Activated CD8-positive, alpha-beta memory T cell treated with anti-CD3 and anti-CD28 coated beads, Interleukin-2, amount 50 U/mL, for 1 hour (primary cell): Measurements from ENCODE around the gene KAZN.

Experiments used
- DNase-seq: peaks from one replicate; pipeline ENCODE4 v3.0.0-alpha.2; 2020; ENCODE audit errors: extremely low read depth

Gene KAZN

DNA sequence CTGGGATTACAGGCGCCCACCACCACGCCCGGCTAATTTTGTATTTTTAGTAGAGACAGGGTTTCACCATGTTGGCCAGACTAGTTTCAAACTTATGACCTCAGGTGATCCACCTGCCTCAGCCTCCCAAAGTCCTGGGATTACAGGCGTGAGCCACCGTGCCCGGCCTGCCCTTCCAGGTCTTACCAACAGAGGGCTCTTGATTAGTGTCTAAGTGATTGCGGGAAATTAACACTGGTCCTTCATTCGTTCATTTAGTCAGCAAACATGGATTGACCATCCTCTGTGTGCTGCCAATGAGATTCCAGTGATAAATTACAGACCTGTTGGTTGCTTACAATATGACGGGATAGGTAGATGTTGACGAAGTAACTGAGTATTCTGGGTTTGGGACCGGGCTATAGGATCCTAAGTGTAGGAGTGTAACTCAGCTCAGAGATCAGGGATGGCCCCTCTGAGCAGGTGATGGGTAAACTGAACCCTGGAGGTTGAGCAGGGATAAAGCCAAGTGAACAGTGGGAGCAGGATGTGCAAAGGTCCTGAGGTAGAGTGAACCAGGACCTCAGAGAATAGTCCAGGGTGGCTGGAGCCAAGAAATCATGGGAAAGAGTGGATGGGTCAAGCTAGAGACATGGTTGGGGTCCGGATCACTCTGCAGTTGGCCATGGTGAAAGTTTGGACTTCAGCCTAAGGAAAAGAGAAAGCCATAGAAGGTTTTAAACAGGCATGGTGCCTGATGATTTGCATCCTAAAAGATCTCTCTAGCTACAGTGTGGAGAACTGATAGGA, 171.2 kb downstream of the KAZN start:
- no peak for DNase-seq

DNA sequence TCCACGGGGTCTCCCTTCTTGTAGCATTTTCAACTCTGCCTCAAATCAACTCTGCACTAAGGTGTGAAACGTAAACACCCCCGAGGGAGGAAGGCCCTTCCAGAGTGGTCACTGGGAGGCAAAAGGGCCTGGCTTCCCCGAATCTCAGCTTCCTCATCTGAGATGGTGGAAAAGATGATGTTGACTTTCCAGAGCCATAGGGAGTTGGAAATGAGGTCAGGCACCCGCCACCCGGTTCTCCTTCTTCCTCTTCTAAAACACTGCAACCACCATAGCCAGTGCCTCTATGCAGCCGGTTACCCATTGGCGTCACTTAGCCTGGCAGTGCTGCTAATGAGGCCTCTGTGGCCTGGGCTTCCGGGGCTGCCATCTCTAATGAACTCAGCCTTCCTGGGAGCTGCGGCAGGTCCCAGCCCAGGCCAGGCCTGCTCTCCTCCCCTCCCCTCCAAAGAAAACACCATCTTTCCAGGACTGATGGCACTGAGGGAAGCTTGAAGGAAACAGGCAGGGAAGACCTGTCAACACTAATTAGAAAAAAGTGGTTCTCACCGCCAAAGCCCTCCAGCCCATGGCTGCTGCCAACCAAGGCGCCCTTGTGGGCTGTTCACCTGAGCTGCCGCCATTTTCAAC, 175.0 kb downstream of the KAZN start:
- DNase-seq = no peak

DNA sequence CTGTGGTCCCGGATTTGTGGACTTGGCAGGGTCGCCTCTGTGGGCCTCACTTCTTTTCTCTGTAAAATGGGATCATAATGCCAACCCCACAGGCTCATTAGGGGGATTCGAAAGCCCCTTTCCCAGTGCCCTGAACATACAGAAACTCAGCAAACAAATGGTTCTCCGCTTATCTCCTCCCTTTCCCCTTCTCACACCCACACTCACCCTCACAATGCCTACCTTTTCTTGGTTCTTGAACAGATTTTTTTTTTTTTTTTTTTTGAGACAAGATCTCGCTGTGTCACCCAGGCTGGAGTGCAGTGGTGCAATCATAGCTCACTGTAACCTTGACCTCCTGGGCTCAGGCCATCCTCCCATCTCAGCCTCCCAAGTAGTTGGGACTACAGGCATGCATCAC, 175.7 kb downstream of the KAZN start:
- no peak for DNase-seq

DNA sequence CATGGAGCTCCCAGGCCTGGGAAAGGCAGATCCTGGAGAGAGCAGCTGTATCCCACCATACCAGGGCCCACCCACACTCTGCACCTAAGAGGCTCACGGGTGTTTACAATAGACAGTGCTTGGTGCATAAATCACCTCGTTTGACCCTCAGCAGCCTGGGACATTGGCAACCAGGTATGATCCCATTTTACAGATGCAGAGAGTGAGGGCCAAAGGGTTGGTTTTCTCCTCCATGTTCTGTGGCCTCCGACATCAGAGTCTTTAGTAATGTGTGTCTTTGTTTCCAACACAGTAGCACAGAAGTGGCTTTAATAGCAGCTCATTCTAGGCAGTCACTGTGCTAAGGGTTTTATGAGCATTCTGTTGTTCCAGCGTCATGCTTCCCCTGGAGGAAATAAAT, 176.5 kb downstream of the KAZN start:
- no peak for DNase-seq

DNA sequence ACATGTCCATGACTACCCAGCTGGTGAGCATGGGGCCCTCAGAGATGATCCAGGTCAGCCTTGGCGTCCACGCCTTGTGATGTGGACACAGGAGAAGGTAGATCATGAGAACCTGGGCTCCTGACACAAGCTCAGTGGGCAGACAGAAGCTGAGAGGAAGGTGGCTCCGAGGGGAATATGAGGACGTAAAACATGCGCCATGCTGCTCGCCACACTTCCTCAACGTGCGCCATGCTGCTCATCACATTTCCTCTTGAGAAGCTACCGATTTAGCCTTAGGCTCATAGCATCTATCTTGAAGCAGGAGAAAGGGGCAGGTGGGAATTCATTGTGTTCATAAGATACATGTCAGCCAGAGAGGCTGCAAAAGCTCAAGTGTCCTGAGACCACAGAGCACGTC, 176.9 kb downstream of the KAZN start:
- DNase-seq = no peak

DNA sequence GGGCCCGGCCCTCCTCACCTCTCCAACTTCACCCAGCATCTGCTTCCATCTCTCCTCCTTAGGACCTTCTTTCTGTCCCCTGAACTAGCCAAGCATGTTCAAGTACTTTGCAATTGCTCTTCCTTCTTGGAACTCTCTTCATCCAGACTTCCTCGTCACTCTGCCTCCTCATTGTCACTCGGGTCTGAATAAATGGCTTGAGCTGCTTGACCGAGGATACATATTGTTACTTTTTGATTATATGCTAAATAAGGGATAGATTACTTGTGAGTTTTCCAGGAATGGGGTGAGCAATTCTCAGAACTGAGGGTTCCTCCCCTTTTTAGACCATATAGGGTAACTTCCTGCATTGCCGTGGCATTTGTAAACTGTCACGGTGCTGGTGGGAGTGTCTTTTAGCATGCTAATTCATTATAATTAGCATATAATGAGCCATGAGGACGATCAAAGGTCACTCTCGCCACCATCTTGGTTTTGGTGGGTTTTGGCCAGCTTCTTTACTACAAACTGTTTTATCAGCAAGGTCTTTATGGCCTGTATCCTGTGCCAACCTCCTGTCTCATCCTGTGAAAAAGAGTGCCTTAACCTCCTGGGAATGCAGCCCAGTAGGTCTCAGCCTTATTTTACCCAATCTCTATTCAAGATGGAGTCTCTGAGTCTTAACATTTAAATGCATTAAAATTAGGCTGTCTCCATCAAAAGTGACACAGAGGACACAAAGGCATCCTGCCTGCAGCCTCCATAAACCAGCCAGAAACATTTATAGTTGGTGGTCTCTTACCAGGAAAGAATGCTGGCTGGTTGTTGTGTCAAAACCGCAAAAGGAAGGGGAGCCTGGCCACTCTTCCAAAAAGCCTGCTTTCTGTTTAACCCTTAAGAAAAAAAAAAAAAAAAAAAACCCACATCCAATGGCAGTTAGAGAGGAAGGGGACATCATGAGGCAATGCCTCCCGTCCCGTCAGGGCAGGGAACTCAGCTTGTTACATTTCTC, 179.3 kb downstream of the KAZN start:
- no peak for DNase-seq

DNA sequence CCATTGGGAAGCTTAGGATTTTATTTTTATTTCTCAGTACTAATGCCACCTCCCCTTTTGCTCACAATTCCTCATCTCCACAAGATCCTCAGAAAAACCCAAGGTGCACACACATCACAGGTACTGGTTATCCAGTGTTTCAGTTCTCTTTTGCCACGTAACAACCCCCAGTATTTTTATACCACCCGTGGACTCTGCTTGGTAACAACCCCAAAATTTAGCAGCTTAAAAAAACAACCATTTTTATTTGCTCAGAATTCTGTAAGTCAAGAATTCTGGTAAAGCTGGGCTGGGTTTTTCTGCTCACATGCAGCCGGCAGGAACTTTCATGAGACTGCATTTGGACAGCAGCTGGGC, 180.0 kb downstream of the KAZN start:
- DNase-seq = no peak

DNA sequence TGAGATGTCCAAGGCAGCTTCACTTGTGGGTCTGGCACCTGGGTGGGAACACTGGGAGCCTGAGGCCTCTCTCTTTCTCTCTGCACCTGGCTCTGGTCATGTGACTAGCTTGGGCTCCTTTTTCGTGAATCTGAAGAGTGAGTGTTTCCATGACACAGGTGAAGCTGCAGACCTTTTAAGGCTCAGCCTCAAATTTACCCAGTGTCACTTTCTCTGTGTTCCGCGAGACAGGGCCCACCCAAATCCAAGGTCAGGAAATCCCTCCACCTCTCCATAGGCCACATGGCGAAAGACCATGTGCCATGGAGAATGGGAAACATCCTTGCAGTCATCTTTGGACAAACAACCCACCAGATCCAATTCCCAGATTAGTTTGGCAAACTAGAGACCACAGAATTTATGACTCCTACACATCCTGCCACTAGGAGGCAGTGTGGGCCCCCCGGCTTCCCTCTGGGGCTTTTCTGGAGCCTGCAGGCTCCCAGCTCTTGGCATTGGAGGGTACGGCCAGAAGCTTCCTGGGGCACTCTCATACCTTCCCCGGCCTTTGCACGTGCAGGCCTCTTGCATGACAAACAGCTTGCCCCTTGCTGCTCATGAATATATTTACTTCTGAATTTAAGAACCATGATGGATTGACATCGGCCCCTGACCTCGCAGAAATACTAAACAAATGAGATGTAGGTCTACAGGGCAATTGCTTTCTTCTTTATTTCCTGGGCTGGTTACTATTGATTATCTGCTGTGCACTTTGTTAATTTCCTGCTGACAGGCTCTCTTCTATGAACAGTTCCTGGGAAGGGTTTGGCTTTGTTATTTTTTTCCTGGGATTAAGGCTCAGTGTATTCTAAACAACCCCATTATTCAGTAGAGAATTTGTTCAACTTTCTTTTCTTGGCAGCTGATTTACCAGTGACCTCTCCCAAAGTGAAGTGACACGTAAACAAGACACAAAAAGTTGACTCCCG, 180.7 kb downstream of the KAZN start:
- DNase-seq = no peak

DNA sequence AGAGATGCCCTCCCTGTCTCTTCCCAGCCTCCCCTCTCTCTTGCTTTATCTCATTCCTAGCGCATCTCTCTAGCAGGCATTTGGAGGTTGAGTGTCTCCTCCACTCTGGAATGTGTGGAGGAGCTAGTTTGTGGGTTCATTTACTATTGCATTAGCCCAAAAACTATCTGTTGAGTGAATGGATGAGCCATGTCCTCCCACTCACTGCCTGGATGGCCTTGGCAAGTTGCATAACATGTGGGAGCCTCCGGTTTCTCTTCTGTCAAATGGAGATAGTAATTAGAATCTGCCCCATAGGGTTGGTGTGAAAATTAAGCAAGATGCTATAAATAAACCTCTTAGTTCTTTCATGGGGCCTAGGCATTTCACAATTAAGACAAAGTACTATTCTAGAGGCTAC, 181.8 kb downstream of the KAZN start:
- DNase-seq = no peak

DNA sequence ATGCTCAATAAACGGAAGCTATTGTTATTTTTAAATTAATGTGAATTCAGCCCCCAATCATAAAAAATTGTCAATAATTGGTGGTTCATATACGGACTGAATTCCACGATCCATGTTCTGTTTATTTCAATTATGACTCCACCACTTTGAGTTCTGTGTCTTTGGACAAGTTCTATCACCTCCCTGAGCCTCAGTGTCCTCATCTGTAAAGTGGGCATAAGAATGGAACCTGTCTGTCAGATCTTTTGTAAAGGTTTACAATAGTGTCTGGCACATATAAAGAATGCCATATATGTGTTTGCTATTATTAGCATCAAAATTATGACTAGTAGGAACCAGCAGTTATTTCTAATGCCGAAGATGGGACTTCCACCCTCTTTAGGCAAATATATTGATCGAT, 183.3 kb downstream of the KAZN start:
- no peak for DNase-seq

DNA sequence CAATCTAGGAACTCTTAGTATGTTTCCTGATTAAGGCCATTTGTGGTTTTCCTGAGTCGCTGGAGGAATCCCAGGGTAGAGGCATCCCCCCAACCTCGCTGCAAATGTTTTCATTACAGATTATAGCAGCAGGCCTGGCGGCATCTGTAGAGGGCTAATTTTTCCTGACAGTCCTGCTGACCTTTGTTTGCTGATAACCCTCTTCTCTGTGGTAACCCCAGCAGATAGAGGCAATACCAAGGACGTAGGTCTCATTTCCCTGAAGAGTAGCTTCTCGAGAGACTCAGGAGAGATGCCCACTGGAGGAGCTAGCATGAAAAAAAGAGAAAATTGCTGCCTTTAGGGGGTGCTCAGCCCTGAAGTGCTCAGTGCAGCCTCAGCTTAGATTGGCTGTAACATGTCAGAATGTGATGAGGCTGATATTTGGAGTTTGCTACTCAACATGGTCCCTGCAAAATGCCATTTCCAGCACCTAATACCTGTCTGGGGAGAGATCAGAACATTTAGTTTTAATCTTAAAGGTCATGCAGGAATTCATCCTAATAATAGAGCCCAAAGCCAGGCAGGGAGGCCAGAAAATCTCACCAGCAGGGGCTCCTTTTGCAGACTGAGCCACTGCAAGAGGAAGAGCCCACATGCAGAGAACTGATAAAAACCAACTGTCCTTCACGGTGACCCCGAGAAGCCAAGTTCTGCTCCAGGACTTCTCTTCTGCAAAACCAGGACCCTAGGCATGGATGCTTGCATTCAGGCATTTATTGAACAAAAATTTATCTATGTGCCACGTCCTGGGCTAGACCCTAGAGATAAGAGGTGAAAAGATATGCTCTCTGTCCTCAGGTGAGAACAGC, 184.5 kb downstream of the KAZN start:
- DNase-seq = no peak

DNA sequence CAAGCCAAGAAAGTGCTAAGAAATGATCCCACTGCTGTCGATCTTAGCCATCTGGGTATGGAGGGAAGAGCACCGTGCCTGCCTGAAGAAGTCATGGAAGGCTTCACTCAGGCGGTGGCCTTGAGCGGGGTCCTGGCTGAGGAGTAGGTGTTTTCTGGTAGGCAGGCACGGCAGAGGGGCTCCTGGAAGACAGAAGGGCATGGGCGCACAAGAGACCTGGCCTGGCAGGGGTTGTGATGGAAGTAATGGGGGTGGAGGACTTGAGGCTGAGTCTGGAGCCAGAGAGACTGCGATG, 185.1 kb downstream of the KAZN start:
- DNase-seq = no peak

DNA sequence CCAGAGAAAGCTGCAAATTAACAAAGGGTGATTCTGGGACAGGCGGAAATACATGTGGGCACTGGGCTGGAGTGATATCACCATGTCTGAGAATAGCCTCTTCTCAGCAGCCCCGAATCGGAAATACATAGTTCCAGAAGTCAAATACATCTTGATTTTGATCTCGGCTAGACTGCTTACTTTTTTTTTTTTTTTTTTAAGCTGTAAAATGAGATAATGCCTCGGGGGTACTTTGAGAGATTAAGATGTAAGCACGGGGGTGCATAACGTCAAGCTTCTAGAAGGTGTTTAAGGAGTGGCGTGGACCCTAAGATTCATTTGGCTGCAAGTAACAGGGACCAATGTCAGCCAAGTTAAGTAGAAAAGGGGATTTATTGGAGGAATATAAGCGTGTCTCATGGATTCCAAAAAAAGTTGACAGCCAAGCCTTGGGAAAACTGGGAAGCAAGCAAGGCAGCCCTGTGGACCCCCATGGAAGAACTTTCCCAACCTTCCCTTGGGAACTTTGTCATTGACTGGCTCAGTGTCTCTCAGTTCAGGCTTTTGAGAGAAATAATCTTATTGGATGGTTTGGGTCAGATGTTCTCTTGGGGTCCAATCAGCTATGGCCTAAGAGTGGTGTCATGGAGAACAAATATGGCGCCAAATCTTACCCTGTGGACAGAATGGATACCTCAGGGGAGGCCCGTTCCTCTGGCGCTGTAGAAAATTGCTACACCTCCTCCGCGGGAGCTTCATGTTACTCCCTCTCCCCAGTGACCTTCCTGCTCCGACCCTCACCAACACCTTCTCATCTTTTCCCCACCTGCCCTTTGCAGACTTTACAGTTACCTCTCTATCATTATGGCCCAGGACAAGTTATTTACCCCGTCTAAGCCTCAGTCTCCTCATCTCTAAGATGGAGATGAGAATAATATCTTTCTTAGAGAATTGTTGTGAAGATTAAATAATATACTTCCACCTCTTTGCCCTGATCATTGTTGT, 186.6 kb downstream of the KAZN start:
- no peak for DNase-seq

DNA sequence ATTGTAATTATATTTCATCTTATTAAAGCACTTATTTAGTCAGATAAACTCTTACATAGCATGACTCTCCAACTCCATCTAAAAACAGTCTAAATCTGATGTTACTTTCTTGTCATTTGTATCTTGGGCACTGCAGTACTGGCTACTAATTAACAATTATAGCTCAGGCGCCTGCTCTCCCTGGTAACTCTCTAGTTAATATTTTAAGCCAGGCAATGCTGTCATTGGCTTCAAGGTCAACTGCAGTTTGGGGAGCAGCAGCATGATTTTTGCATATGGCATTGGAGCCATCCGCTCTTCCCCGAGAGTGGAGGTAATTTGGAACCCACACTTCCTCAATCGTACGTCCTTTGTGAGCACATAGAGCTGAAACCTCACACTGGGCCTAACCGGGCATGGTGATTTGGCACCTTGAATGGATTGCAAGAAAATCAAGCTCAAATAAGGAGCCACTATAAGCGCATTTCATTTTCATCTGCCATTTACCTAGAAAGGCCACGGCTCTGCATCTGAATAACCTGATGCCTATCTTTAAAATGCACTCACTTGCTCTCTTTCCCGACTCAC, 187.7 kb downstream of the KAZN start:
- DNase-seq = no peak

DNA sequence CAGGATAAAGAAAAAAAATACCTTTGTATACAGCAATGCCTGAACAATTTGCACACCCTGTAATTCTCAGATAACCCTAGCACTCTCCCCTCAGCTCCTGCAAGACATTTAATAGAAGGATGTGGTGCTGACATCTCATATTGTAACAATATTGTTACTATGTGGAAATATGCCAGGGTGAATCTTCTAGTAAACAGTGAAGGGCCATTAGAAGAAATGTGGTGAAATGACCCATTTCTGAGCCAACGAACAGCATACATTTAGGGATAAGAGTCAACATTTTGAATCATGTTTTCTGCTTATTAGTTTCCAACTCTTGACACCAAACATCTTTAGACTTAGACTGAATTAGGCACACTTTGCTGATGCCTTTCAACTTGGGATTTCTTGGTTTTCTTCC, 188.2 kb downstream of the KAZN start:
- DNase-seq = no peak

DNA sequence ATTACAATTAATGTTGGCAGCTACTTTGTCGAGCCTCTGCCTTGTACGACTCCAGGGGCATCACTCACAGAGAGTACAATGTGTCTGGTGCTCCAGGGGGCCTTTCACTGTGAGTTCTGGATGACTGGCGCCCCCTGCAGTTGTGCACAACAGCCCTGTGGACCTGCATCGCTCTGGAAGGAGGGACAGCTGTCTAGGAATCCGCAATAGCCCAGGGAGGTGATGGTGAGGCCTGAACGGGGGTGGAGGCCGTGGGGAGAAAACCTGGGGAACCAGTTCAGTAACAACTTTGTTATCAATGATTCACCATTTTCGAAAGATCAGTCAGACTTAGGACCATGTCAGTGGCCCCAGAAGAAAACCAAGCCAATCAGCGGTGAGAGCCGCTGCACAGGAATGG, 189.1 kb downstream of the KAZN start:
- DNase-seq = no peak

DNA sequence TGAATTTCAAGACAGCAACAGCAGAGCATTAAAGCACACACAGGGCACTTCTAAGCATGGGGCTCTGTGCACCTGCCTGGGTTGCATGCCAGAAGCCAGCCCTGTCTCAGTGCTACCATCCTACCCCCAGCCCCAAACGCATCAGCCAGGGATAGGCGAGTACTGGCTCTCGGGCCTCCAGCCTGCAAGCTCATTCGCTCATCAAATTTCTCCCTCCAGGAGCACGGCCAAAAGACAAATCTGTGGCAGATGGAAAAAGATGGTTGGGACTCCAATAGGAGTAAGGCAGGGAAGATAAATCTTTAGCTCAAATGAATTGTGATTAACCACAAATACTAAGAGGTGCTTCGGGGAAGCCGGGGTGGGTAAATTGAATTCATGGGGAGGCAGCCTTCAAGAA, 189.6 kb downstream of the KAZN start:
- no peak for DNase-seq

DNA sequence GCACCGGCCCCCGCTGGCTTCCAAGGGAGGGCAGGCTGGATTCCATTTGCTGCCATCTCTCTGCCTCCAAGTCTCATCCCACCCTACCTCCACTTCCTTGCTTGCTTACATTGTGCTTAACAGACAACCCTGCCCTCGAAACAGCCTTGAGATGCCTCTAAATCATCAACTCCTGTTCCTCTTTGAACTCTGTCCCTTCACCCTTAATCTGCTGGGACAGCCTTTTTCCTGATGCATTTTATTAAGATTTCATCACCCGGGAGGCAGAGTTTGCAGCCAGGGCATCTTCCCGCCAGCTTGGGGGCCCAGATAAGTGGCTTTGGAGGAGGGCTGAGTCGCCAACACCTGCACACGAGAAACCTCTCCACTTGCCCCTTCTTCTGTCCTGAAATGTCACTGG, 192.5 kb downstream of the KAZN start:
- DNase-seq = no peak

DNA sequence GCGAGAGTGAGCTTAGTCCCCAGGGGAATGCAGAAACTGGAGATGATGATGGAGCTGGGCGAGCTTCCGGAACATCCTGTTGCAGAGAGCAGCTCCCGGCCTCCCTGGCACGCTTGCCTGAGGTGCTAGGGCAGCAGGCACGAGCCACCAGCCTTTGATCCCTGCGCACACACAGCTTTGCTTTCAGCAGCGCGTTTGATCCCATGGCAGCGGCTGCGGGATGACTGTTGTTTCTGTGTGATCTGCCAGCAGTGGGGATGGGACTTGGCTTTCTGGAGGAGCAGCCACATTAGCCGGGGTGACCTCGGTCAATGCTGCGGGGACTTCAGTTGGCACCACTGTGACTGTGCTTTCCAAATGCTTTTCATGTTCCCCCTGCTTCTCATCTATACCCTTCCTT, 193.2 kb downstream of the KAZN start:
- no peak for DNase-seq
